K562 (cell line): ENCODE measurements around the gene SLC3A2. TPM values are rescaled to one million over a fixed set of nuclear protein-coding genes. Genes with fewer than 3 reads are reported as not detected.

Source experiments
- HMBOX1 ChIP-seq: sonication (generic); IDR thresholded peaks from 2 replicates; pipeline ENCODE4 v1.6.1; 2016
- LARP7 ChIP-seq: fragments of 450-650 bp; IDR thresholded peaks from 2 replicates; pipeline ENCODE4 v1.6.1; 2016
- MCM2 ChIP-seq: fragments of 450-650 bp; IDR thresholded peaks from 2 replicates; pipeline ENCODE4 v1.6.1; 2017; ENCODE audit warnings: low read depth, mild to moderate bottlenecking
- MLLT1 ChIP-seq, 2 experiments: fragments of 450-650 bp; IDR thresholded peaks; 2 replicates each; pipeline ENCODE4 v1.6.1; 2016
- STAT5A ChIP-seq: IDR thresholded peaks from 2 replicates; pipeline ENCODE4 v1.6.1; 2012; ENCODE audit warnings: low read length, inconsistent platforms, borderline replicate concordance
- ZBTB40 ChIP-seq, 2 experiments: fragments of 450-650 bp in 1 of 2; sonication (generic) in 1 of 2; formaldehyde crosslinking in 1 of 2; IDR thresholded peaks; 2 replicates each; pipeline versions ENCODE4 v1.7.1 to v1.9.0; 2016 to 2022; ENCODE audit warnings: inconsistent platforms in 1 of 2, mild to moderate bottlenecking in 1 of 2, missing genetic modification reagents in 1 of 2
- polyA plus RNA-seq, 8 experiments: library from polyadenylated mRNA; depleted of rRNA in 4 of 8; stranded (reverse) in 5 of 8; unstranded in 3 of 8; fragments of >200 nt; fragmentation: Nextera tagmentation in 2 of 8; fragmentation: Illumina TruSeq in 1 of 8; extraction: Ambion mirVana in 2 of 8; extraction: Trizol in 1 of 8; gene quantifications; 2 replicates each; pipeline versions ENCODE4 v1.2.1 to v1.2.3, GENCODE V29; 2011 to 2014; ENCODE audit warnings: inconsistent platforms in 1 of 8, missing spikeins in 1 of 8
- total RNA-seq, 7 experiments: library from RNA; depleted of rRNA in 6 of 7; stranded (reverse); fragments of >200 nt in 6 of 7; fragmentation: Illumina TruSeq in 2 of 7; extraction: Trizol in 2 of 7; gene quantifications; 2 replicates each; pipeline versions ENCODE4 v1.2.1 to v1.2.3, GENCODE V29; 2011 to 2021; ENCODE audit warnings: low replicate concordance in 1 of 7

Gene SLC3A2
- total and polyA plus RNA-seq, 9 of the 15 experiments (the other 6 are each of a cell fraction or from before 2014, with no cell fraction given): 20.0 to 296 (median 214) TPM

GRCh38 chr11:62882431-62882749, 1.7 kb downstream of the SLC3A2 start (continued):
- TF ChIP-seq ZBTB40 (IDR thresholded peaks at IDR 0.05): peak; percentile 6; the same call in 1 of the 2 replicates
- no peak for TF ChIP-seq ZBTB40 (CRISPR knock-in tag; IDR thresholded peaks at IDR 0.05)
- no peak for TF ChIP-seq STAT5A
- TF ChIP-seq LARP7: 0 out of 2 replicates have a peak, but pooled peaks have one; percentile 9
- no peak for TF ChIP-seq HMBOX1
- peak in 1 of 2 experiments; percentile 55; a peak in 2 of 4 replicates for TF ChIP-seq MLLT1 (IDR thresholded peaks at IDR 0.05)
- TF ChIP-seq MCM2: no peak
